NT2/D1 (cell line): ENCODE results near the gene PLCG1.

Experiments
- DNase-seq: peaks from one replicate; pipeline ENCODE4 v3.0.0-alpha.2; 2011; ENCODE audit warnings: low read depth, low spot score
- H3K27me3 ChIP-seq: 2 replicates; pipeline ENCODE4 v1.6.0; 2011; ENCODE audit warnings: mild to moderate bottlenecking; ENCODE audit not compliant: insufficient read length, insufficient read depth
- H3K36me3 ChIP-seq: 2 replicates; pipeline ENCODE4 v1.6.1; 2011; ENCODE audit warnings: mild to moderate bottlenecking, low read length, mixed read lengths; ENCODE audit not compliant: insufficient read depth, insufficient read length
- H3K4me1 ChIP-seq: 2 replicates; pipeline ENCODE4 v1.5.1; 2011; ENCODE audit not compliant: insufficient read depth, insufficient read length
- H3K4me3 ChIP-seq: 2 replicates; pipeline ENCODE4 v1.5.1; 2011; ENCODE audit warnings: low read depth; ENCODE audit not compliant: insufficient read length
- H3K9ac ChIP-seq: 2 replicates; pipeline ENCODE4 v1.6.0; 2011; ENCODE audit warnings: low read depth; ENCODE audit not compliant: insufficient read length
- H3K9me3 ChIP-seq: 2 replicates; pipeline ENCODE4 v1.5.1; 2011; ENCODE audit warnings: mild to moderate bottlenecking, low read length; ENCODE audit not compliant: insufficient read depth
- SUZ12 ChIP-seq: IDR thresholded peaks from 2 replicates; pipeline ENCODE4 v1.6.1; 2011; ENCODE audit not compliant: insufficient read length, insufficient read depth; ENCODE audit errors: extremely low read depth
- YY1 ChIP-seq: IDR thresholded peaks from 2 replicates; pipeline ENCODE4 v1.6.1; 2011; ENCODE audit not compliant: insufficient read length, insufficient read depth
- ZNF274 ChIP-seq: IDR thresholded peaks from 2 replicates; pipeline ENCODE4 v1.6.1; 2011; ENCODE audit warnings: mild to moderate bottlenecking, low read depth, low read length

Gene PLCG1

GRCh38 chr20:41214202-41214601, 76.9 kb downstream of the PLCG1 start:
- no peaks in the 10 kb centered on the region for H3K9me3 ChIP-seq
- H3K9ac ChIP-seq = no peak overlapping the region
- no peaks in the 10 kb centered on the region for H3K27me3 ChIP-seq
- DNase-seq = no peak
- no peak overlapping the region for H3K4me3 ChIP-seq
- H3K4me1 ChIP-seq = no peaks in the 10 kb centered on the region
- H3K36me3 ChIP-seq = no peaks in the 10 kb centered on the region
- TF ChIP-seq ZNF274 (no peak), SUZ12 (no peak), YY1 (no peak)

GRCh38 chr20:41214666-41215065, 77.3 kb downstream of the PLCG1 start:
- no peak for DNase-seq
- no peaks in the 10 kb centered on the region for H3K27me3 ChIP-seq
- H3K4me3 ChIP-seq = no peak overlapping the region
- no peaks in the 10 kb centered on the region for H3K9me3 ChIP-seq
- no peak overlapping the region for H3K9ac ChIP-seq
- TF ChIP-seq YY1 = no peak
- no peak for TF ChIP-seq ZNF274
- no peak for TF ChIP-seq SUZ12
- H3K4me1 ChIP-seq = no peaks in the 10 kb centered on the region
- H3K36me3 ChIP-seq = no peaks in the 10 kb centered on the region

- no peak for DNase-seq
- no peaks in the 10 kb centered on the region for H3K4me1 ChIP-seq
- no peaks in the 10 kb centered on the region for H3K36me3 ChIP-seq
- TF ChIP-seq ZNF274 (no peak), YY1 (no peak), SUZ12 (no peak)
- no peaks in the 10 kb centered on the region for H3K27me3 ChIP-seq
- no peaks in the 10 kb centered on the region for H3K9me3 ChIP-seq
- H3K4me3 ChIP-seq = no peak overlapping the region
- H3K9ac ChIP-seq = no peak overlapping the region
These were observed 80.1 kb downstream of the PLCG1 start for GRCh38 chr20:41217422-41217821.

- no peak overlapping the region for H3K4me3 ChIP-seq
- TF ChIP-seq YY1 (no peak), SUZ12 (no peak), ZNF274 (no peak)
- H3K9me3 ChIP-seq = no peaks in the 10 kb centered on the region
- H3K4me1 ChIP-seq = no peaks in the 10 kb centered on the region
- H3K27me3 ChIP-seq = no peaks in the 10 kb centered on the region
- no peak for DNase-seq
- H3K36me3 ChIP-seq = no peaks in the 10 kb centered on the region
- no peak overlapping the region for H3K9ac ChIP-seq
These were observed 81.1 kb downstream of the PLCG1 start for GRCh38 chr20:41218466-41218865.

GRCh38 chr20:41219824-41220223, 82.5 kb downstream of the PLCG1 start:
- H3K9ac ChIP-seq = no peak overlapping the region
- no peaks in the 10 kb centered on the region for H3K27me3 ChIP-seq
- H3K4me1 ChIP-seq = no peaks in the 10 kb centered on the region
- TF ChIP-seq ZNF274 (no peak), YY1 (no peak), SUZ12 (no peak)
- DNase-seq = no peak
- H3K36me3 ChIP-seq = no peaks in the 10 kb centered on the region
- no peaks in the 10 kb centered on the region for H3K9me3 ChIP-seq
- H3K4me3 ChIP-seq = no peak overlapping the region

GRCh38 chr20:41221614-41222218, 84.4 kb downstream of the PLCG1 start:
- no peak overlapping the region for H3K9ac ChIP-seq
- H3K4me1 ChIP-seq = no peaks in the 10 kb centered on the region
- no peaks in the 10 kb centered on the region for H3K27me3 ChIP-seq
- TF ChIP-seq SUZ12 = no peak
- no peak for TF ChIP-seq YY1
- no peak for TF ChIP-seq ZNF274
- no peaks in the 10 kb centered on the region for H3K36me3 ChIP-seq
- no peak for DNase-seq
- no peak overlapping the region for H3K4me3 ChIP-seq
- no peaks in the 10 kb centered on the region for H3K9me3 ChIP-seq

GRCh38 chr20:41222296-41222695, 85.0 kb downstream of the PLCG1 start:
- TF ChIP-seq YY1 = no peak
- TF ChIP-seq SUZ12 = no peak
- no peak for TF ChIP-seq ZNF274
- DNase-seq = no peak
- no peaks in the 10 kb centered on the region for H3K36me3 ChIP-seq
- H3K9me3 ChIP-seq = no peaks in the 10 kb centered on the region
- H3K4me1 ChIP-seq = no peaks in the 10 kb centered on the region
- no peak overlapping the region for H3K4me3 ChIP-seq
- no peak overlapping the region for H3K9ac ChIP-seq
- no peaks in the 10 kb centered on the region for H3K27me3 ChIP-seq
